ENCODE results near the gene NPY5R. TPM values are rescaled to one million over a fixed set of nuclear protein-coding genes. Genes with fewer than 3 reads are reported as not detected.

Gene NPY5R
- total RNA-seq, 2 experiments from 2014 or later, result not detected

GRCh38 chr4:163385466-163385865 is 41.8 kb downstream of the NPY5R start:
- H3K9me3 ChIP-seq (ENCODE audit: control insufficient read depth in 1 of 2, insufficient read depth in 1 of 2, low read length in 2 of 2), result no peaks in the 10 kb centered on the region
- Mint-ChIP-seq H3K36me3 (ENCODE audit: low read depth) (no peaks in the 10 kb centered on the region), H3K27me3 (peaks cover 11% of the 10 kb centered on the region), H3K4me3 (no peak overlapping the region), H3K9me3 (no peaks in the 10 kb centered on the region), H3K4me1 (ENCODE audit: low read depth) (no peaks in the 10 kb centered on the region), H3K27ac (no peak overlapping the region)
- no peaks in the 10 kb centered on the region for H3K36me3 ChIP-seq (ENCODE audit: insufficient read depth, low read length)
- H3K4me1 ChIP-seq (ENCODE audit: insufficient read depth, low read length), result no peaks in the 10 kb centered on the region
- H3K27me3 ChIP-seq (ENCODE audit: control insufficient read depth in 1 of 2, insufficient read depth in 2 of 2, low read length in 2 of 2), result no peaks in the 10 kb centered on the region
- ATAC-seq (ENCODE audit: poor library complexity) (no peak), DNase-seq (no peak)
- no peak overlapping the region for H3K27ac ChIP-seq (ENCODE audit: low read depth in 1 of 2, low read length in 2 of 2)
- intact Hi-C loops (cut with DNase I, micrococcal nuclease), result no loop called here
- no peak overlapping the region for H3K4me3 ChIP-seq (ENCODE audit: low read length)
- TF ChIP-seq CTCF (IDR thresholded peaks at IDR 0.05), result no peak
- ChIA-PET CTCF (no interaction called here), POLR2A (no interaction called here)

GRCh38 chr4:163391756-163392155 is 48.1 kb downstream of the NPY5R start:
- Mint-ChIP-seq H3K4me1 (ENCODE audit: low read depth) (no peaks in the 10 kb centered on the region), H3K27ac (no peak overlapping the region), H3K9me3 (no peaks in the 10 kb centered on the region), H3K4me3 (no peak overlapping the region), H3K27me3 (peaks cover 10% of the 10 kb centered on the region), H3K36me3 (ENCODE audit: low read depth) (no peaks in the 10 kb centered on the region)
- no peak overlapping the region for H3K27ac ChIP-seq (ENCODE audit: low read depth in 1 of 2, low read length in 2 of 2)
- no peak overlapping the region for H3K4me3 ChIP-seq (ENCODE audit: low read length)
- POLR2A ChIA-PET, result no interaction called here
- H3K27me3 ChIP-seq (ENCODE audit: control insufficient read depth in 1 of 2, insufficient read depth in 2 of 2, low read length in 2 of 2), result no peaks in the 10 kb centered on the region
- TF ChIP-seq CTCF (IDR thresholded peaks at IDR 0.05), result no peak
- ATAC-seq (ENCODE audit: poor library complexity), result no peak
- H3K4me1 ChIP-seq (ENCODE audit: insufficient read depth, low read length), result no peaks in the 10 kb centered on the region
- intact Hi-C loops (cut with DNase I, micrococcal nuclease), result no loop called here
- no peaks in the 10 kb centered on the region for H3K36me3 ChIP-seq (ENCODE audit: insufficient read depth, low read length)
- CTCF ChIA-PET, result no interaction called here
- no peaks in the 10 kb centered on the region for H3K9me3 ChIP-seq (ENCODE audit: control insufficient read depth in 1 of 2, insufficient read depth in 1 of 2, low read length in 2 of 2)
- DNase-seq, result no peak

- H3K27me3 ChIP-seq (ENCODE audit: control insufficient read depth in 1 of 2, insufficient read depth in 2 of 2, low read length in 2 of 2), result no peaks in the 10 kb centered on the region
- intact Hi-C loops (cut with DNase I, micrococcal nuclease), result no loop called here
- TF ChIP-seq CTCF (IDR thresholded peaks at IDR 0.05), result no peak
- no peak overlapping the region for H3K27ac ChIP-seq (ENCODE audit: low read depth in 1 of 2, low read length in 2 of 2)
- ATAC-seq (ENCODE audit: poor library complexity) (no peak), DNase-seq (no peak)
- Mint-ChIP-seq H3K27ac (no peak overlapping the region), H3K4me3 (no peak overlapping the region), H3K36me3 (ENCODE audit: low read depth) (no peaks in the 10 kb centered on the region), H3K9me3 (no peaks in the 10 kb centered on the region), H3K27me3 (peaks cover 10% of the 10 kb centered on the region), H3K4me1 (ENCODE audit: low read depth) (no peaks in the 10 kb centered on the region)
- CTCF ChIA-PET, result no interaction called here
- H3K4me3 ChIP-seq (ENCODE audit: low read length), result no peak overlapping the region
- POLR2A ChIA-PET, result no interaction called here
- no peaks in the 10 kb centered on the region for H3K9me3 ChIP-seq (ENCODE audit: control insufficient read depth in 1 of 2, insufficient read depth in 1 of 2, low read length in 2 of 2)
- no peaks in the 10 kb centered on the region for H3K36me3 ChIP-seq (ENCODE audit: insufficient read depth, low read length)
- H3K4me1 ChIP-seq (ENCODE audit: insufficient read depth, low read length), result no peaks in the 10 kb centered on the region
Observed at GRCh38 chr4:163392328-163392727, 48.6 kb downstream of the NPY5R start.

Measured in CD4-positive, alpha-beta T cell (primary cell).